Progenitor cell of endocrine pancreas (in vitro differentiated cells): ENCODE measurements around the gene COIL. TPM values are rescaled to one million over a fixed set of nuclear protein-coding genes. Genes with fewer than 3 reads are reported as not detected.

Experiments
- DNase-seq: peaks from one replicate; pipeline ENCODE4 v3.0.0; 2021; ENCODE audit warnings: low spot score; ENCODE audit not compliant: unreplicated experiment
- H3K27ac Mint-ChIP-seq: 2 replicates; pipeline ENCODE4 v1.8.0; 2021; ENCODE audit warnings: mild to moderate bottlenecking, moderate library complexity, mixed read lengths
- H3K27me3 Mint-ChIP-seq: 2 replicates; pipeline ENCODE4 v1.8.0; 2021; ENCODE audit warnings: mixed read lengths
- H3K36me3 Mint-ChIP-seq: 2 replicates; pipeline ENCODE4 v1.8.0; 2022; ENCODE audit warnings: mixed read lengths; ENCODE audit not compliant: insufficient read depth
- H3K4me1 Mint-ChIP-seq: 2 replicates; pipeline ENCODE4 v1.8.0; 2021; ENCODE audit warnings: low read depth, mixed read lengths
- H3K4me3 Mint-ChIP-seq: 2 replicates; pipeline ENCODE4 v1.8.0; 2021; ENCODE audit warnings: low read depth, mild to moderate bottlenecking, moderate library complexity, mixed read lengths
- H3K9me3 Mint-ChIP-seq: 2 replicates; pipeline ENCODE4 v1.8.0; 2021; ENCODE audit warnings: low read depth, mixed read lengths
- long read RNA-seq: library from polyadenylated mRNA; unstranded; transcript quantifications from one replicate; pipeline ENCODE4 v2.0.0, GENCODE V29; 2020
- total RNA-seq: library from RNA; stranded (reverse); gene quantifications from 2 replicates; pipeline ENCODE4 v1.2.1, GENCODE V29; 2021
- TF ChIP-seq, protein P1 (sequence below): fragments of 200-600 bp; sonication (generic); IDR thresholded peaks from one replicate; pipeline ENCODE4 v1.5.0; 2021; ENCODE audit warnings: antibody characterized with exemption, mild to moderate bottlenecking; ENCODE audit not compliant: unreplicated experiment

The COIL gene, protein sequence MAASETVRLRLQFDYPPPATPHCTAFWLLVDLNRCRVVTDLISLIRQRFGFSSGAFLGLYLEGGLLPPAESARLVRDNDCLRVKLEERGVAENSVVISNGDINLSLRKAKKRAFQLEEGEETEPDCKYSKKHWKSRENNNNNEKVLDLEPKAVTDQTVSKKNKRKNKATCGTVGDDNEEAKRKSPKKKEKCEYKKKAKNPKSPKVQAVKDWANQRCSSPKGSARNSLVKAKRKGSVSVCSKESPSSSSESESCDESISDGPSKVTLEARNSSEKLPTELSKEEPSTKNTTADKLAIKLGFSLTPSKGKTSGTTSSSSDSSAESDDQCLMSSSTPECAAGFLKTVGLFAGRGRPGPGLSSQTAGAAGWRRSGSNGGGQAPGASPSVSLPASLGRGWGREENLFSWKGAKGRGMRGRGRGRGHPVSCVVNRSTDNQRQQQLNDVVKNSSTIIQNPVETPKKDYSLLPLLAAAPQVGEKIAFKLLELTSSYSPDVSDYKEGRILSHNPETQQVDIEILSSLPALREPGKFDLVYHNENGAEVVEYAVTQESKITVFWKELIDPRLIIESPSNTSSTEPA
- 26.7 and 29.8 TPM in 2 replicates for total RNA-seq
- long read RNA-seq, transcript COIL-201 (7 exons, 2,650 nt) = major isoform, 76 of 89 reads
- long read RNA-seq, partial matches to known transcripts = 8 of 89 reads
- long read RNA-seq, other reads (novel, unspliced or antisense) = 5 of 89 reads

DNA sequence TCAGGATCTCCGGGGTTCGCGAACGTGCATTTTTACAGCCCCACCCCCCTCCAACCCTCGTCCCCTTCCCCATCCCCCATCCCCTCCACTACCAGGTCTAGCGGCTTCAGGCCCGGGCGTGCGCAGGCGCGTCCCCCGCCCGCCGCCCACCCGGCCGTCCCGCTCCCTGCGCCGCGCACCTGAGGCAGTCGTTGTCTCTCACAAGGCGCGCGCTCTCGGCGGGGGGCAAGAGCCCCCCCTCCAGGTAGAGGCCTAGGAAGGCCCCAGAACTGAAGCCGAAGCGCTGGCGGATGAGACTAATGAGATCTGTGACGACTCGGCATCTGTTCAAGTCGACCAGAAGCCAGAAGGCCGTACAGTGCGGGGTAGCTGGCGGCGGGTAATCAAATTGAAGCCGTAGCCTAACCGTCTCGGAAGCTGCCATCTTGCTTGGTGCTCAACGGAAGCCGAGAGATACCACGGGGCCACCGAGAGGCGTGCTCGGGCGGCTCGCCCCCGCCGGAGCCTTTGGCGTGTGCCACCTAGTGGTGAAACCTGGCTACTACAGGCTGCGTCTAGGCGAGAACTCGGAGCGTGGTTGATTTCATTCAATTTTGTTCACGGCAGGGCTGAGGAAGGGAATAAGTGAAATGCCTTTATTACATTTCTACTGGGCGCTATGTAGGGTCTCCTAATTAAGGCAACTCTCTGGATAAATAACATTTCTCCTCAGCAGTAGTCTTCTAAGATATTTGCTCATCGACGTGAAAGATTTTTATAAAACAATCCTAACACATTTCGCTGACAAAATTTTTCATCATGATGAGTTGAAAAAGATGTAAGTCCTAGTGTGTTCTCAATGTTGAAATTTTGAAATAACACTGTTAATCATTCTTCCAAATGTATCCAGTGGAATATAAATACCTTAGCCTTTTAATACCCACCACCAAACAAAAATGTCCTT lies at the start of gene COIL:
TSS of gene COIL (minus strand) at position 455 of the 943 bp plus-strand sequence. CDS start at position 424, 31 bp downstream.
- Mint-ChIP-seq H3K4me3 (peak within 1 kb of the TSS; percentile 85), H3K36me3 (no peaks in the 10 kb centered on the region), H3K27ac (peak within 1 kb of the TSS; percentile 97), H3K4me1 (peaks cover 19% of the 10 kb centered on the region), H3K27me3 (no peaks in the 10 kb centered on the region), H3K9me3 (no peaks in the 10 kb centered on the region)
- peak; percentile 93 for DNase-seq
- TF ChIP-seq, protein P1, sequence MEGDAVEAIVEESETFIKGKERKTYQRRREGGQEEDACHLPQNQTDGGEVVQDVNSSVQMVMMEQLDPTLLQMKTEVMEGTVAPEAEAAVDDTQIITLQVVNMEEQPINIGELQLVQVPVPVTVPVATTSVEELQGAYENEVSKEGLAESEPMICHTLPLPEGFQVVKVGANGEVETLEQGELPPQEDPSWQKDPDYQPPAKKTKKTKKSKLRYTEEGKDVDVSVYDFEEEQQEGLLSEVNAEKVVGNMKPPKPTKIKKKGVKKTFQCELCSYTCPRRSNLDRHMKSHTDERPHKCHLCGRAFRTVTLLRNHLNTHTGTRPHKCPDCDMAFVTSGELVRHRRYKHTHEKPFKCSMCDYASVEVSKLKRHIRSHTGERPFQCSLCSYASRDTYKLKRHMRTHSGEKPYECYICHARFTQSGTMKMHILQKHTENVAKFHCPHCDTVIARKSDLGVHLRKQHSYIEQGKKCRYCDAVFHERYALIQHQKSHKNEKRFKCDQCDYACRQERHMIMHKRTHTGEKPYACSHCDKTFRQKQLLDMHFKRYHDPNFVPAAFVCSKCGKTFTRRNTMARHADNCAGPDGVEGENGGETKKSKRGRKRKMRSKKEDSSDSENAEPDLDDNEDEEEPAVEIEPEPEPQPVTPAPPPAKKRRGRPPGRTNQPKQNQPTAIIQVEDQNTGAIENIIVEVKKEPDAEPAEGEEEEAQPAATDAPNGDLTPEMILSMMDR = peak; percentile 98

DNA sequence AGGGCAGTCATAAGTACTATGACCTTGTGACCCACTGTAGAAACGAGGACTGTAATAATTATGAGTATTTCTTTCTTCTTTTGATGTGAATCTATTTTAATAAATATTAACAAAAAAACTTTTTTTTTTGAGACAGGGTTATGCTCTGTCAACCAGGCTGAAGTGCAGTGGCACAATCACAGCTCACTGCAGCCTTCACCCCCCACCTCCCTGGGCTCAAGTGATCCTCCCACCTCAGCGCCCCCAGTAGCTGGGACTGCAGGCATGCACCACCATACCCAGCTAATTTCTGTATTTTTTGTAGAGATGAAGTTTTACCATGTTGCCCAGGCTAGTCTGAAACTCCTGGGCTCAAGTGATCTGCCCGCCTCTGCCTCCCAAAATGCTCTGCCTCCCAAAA lies 49.6 kb upstream of the COIL start:
- peaks cover 2% of the 10 kb centered on the region for H3K4me1 Mint-ChIP-seq
- no peak overlapping the region for H3K4me3 Mint-ChIP-seq
- H3K27me3 Mint-ChIP-seq = no peaks in the 10 kb centered on the region
- H3K36me3 Mint-ChIP-seq = peaks cover 2% of the 10 kb centered on the region
- no peak for DNase-seq
- TF ChIP-seq, protein P1 = no peak
- H3K27ac Mint-ChIP-seq = no peak overlapping the region
- H3K9me3 Mint-ChIP-seq = no peaks in the 10 kb centered on the region

DNA sequence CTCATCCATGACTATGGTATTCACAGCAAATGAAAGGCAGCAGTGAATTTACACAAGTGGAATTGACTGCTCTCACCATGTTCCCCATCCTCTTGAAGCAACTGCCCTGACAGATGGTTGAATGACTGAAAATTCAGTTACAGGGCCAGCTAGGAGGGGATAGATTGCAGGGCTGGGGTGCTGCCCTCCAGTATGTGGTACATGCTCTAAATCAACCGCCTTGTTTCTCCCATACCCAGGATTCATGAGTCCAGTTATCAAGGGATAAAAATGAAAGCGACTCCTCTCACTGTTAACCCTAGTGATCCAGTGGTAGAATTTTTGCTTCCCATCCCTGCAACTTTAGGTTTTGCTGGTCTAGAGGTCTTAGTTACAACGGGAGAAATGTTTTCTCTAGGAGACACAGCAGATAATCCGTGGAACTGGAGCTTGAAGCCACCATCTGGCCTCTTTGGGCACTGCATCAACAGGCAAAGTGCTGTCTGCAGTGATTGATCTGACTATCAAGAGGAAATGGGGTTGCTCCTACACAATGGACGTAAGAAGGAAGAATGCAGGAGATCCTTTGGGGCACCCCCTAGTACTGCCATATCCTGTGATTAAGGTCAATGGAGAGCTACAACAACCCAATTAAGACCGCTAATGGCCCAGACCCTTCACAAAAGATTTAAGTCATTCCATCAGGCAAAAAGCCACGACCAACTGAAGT lies 49.0 kb upstream of the COIL start:
- H3K36me3 Mint-ChIP-seq = peaks cover 3% of the 10 kb centered on the region
- H3K4me1 Mint-ChIP-seq = peaks cover 2% of the 10 kb centered on the region
- H3K9me3 Mint-ChIP-seq = no peaks in the 10 kb centered on the region
- no peak overlapping the region for H3K4me3 Mint-ChIP-seq
- no peaks in the 10 kb centered on the region for H3K27me3 Mint-ChIP-seq
- no peak overlapping the region for H3K27ac Mint-ChIP-seq
- TF ChIP-seq, protein P1 = peak; percentile 62
- DNase-seq = peak; percentile 12

DNA sequence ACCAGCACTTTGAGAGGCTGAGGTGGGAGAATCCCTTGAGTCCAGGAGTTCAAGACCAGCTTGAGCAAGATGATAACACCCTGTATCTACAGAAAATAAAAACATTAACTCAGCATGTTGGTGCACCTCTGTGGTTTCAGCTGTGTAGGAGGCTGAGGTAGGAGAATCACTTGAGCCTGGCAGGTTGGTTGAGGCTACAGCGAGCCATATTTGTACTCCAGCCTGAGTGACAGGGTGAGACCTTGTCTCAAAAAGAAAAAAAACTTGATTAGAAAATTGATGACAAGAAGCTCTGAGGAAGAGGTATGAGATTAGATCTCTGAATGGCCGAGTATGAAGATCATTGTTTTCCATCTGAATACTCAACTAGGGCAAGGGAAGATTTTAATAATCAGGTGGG lies 48.1 kb upstream of the COIL start:
- H3K9me3 Mint-ChIP-seq = no peaks in the 10 kb centered on the region
- H3K4me1 Mint-ChIP-seq = peaks cover 7% of the 10 kb centered on the region
- H3K36me3 Mint-ChIP-seq = peaks cover 3% of the 10 kb centered on the region
- TF ChIP-seq, protein P1 = no peak
- no peak for DNase-seq
- H3K4me3 Mint-ChIP-seq = no peak overlapping the region
- no peaks in the 10 kb centered on the region for H3K27me3 Mint-ChIP-seq
- H3K27ac Mint-ChIP-seq = no peak overlapping the region
